NOMO-1 treated with dmso at 0.1 percent for 144 hours (cell line): Measurements from ENCODE around the gene MRPS31.
"Not testable (repeated sequence)": the region's sequence is repeated elsewhere in the genome, so short reads cannot be mapped to it uniquely, and the experiment has no call there.

Experiments used
- DNase-seq: peaks from one replicate; lab custom pipeline; 2025; ENCODE audit not compliant: unreplicated experiment; lab: John Stamatoyannopoulos, UW

The MRPS31 gene

GRCh38 chr13:40764587-40765403, 6.2 kb downstream of the MRPS31 start:
- DNase-seq = no peak

GRCh38 chr13:40762849-40763248, 8.1 kb downstream of the MRPS31 start:
- DNase-seq = no peak

- DNase-seq = no peak
These were observed 12.2 kb downstream of the MRPS31 start for GRCh38 chr13:40758811-40759210.

- DNase-seq = no peak
These were observed 14.9 kb downstream of the MRPS31 start for GRCh38 chr13:40756042-40756441.

- no peak for DNase-seq
These were observed 15.8 kb downstream of the MRPS31 start for GRCh38 chr13:40755082-40755700.

GRCh38 chr13:40749327-40749726, 21.7 kb downstream of the MRPS31 start:
- DNase-seq = no peak

GRCh38 chr13:40735232-40735548, 35.8 kb downstream of the MRPS31 start:
- not testable (repeated sequence) for DNase-seq

GRCh38 chr13:40734536-40735231, 36.3 kb downstream of the MRPS31 start:
- not testable (repeated sequence) for DNase-seq

- DNase-seq = no peak
These were observed 38.3 kb downstream of the MRPS31 start for GRCh38 chr13:40732658-40733057.

- no peak for DNase-seq
These were observed 42.4 kb downstream of the MRPS31 start for GRCh38 chr13:40728595-40728994.

GRCh38 chr13:40714433-40714832, 56.6 kb downstream of the MRPS31 start:
- DNase-seq = not testable (repeated sequence)

GRCh38 chr13:40706439-40706838, 64.6 kb downstream of the MRPS31 start:
- no peak for DNase-seq

GRCh38 chr13:40697711-40698110, 73.3 kb downstream of the MRPS31 start:
- no peak for DNase-seq

- DNase-seq = no peak
These were observed 76.6 kb downstream of the MRPS31 start for GRCh38 chr13:40694426-40694825.

GRCh38 chr13:40692946-40693345, 78.0 kb downstream of the MRPS31 start:
- DNase-seq = no peak

- DNase-seq = no peak
These were observed 82.2 kb downstream of the MRPS31 start for GRCh38 chr13:40688781-40689180.

- DNase-seq = no peak
These were observed 88.3 kb downstream of the MRPS31 start for GRCh38 chr13:40682449-40683240.

- no peak for DNase-seq
These were observed 89.4 kb downstream of the MRPS31 start for GRCh38 chr13:40681341-40682146.

- DNase-seq = no peak
These were observed 90.2 kb downstream of the MRPS31 start for GRCh38 chr13:40680659-40681323.

- no peak for DNase-seq
These were observed 91.5 kb downstream of the MRPS31 start for GRCh38 chr13:40679480-40679985.
